NCI-H2196 treated with DMSO at 0.1 percent for 48 hours (cell line): ENCODE results near the gene IL22RA1.

Experiments
- DNase-seq: peaks from one replicate; lab custom pipeline; 2025; ENCODE audit not compliant: unreplicated experiment; lab: John Stamatoyannopoulos, UW

IL22RA1 gene

GRCh38 chr1:24138476-24139221, 4.3 kb downstream of the IL22RA1 start:
- no peak for DNase-seq

GRCh38 chr1:24136956-24137539, 5.9 kb downstream of the IL22RA1 start:
- no peak for DNase-seq

- no peak for DNase-seq
These were observed 8.6 kb downstream of the IL22RA1 start for GRCh38 chr1:24134376-24134775.

- DNase-seq: no peak
These were observed 9.1 kb downstream of the IL22RA1 start for GRCh38 chr1:24133819-24134218.

- no peak for DNase-seq
These were observed 12.6 kb downstream of the IL22RA1 start for GRCh38 chr1:24130385-24130784.

GRCh38 chr1:24127801-24128363, 15.1 kb downstream of the IL22RA1 start:
- no peak for DNase-seq

- DNase-seq: no peak
These were observed 15.7 kb downstream of the IL22RA1 start for GRCh38 chr1:24127134-24127800.

- no peak for DNase-seq
These were observed 16.3 kb downstream of the IL22RA1 start for GRCh38 chr1:24126672-24127023.

GRCh38 chr1:24126018-24126671, 16.8 kb downstream of the IL22RA1 start:
- DNase-seq: no peak

- no peak for DNase-seq
These were observed 17.5 kb downstream of the IL22RA1 start for GRCh38 chr1:24125456-24125855.

- no peak for DNase-seq
These were observed 18.0 kb downstream of the IL22RA1 start for GRCh38 chr1:24124980-24125379.

GRCh38 chr1:24123611-24124010, 19.3 kb downstream of the IL22RA1 start:
- DNase-seq: no peak

GRCh38 chr1:24122776-24123175, 20.2 kb downstream of the IL22RA1 start:
- no peak for DNase-seq

- no peak for DNase-seq
These were observed 21.5 kb downstream of the IL22RA1 start for GRCh38 chr1:24121406-24121805.

- DNase-seq: no peak
These were observed 22.0 kb downstream of the IL22RA1 start for GRCh38 chr1:24120965-24121364.

- DNase-seq: no peak
These were observed 22.8 kb downstream of the IL22RA1 start for GRCh38 chr1:24119859-24120756.

GRCh38 chr1:24119489-24119858, 23.5 kb downstream of the IL22RA1 start:
- no peak for DNase-seq

GRCh38 chr1:24118410-24119242, 24.3 kb downstream of the IL22RA1 start:
- DNase-seq: no peak

GRCh38 chr1:24117722-24118409, 25.1 kb downstream of the IL22RA1 start:
- no peak for DNase-seq
